H1 (cell line): ENCODE results near the gene KCNQ1. TPM values are rescaled to one million over a fixed set of nuclear protein-coding genes. Genes with fewer than 3 reads are reported as not detected.

Experiments
- CTCF ChIA-PET: fragments of 300-600 bp; sonication (Branson Sonifier 250); formaldehyde crosslinking; loops from one replicate; lab custom pipeline; 2021; ENCODE audit not compliant: partially characterized antibody; lab: Charles Lee
- POLR2A ChIA-PET: fragments of 300-600 bp; sonication (Branson Sonifier 250); formaldehyde crosslinking; loops from one replicate; lab custom pipeline; 2021; ENCODE audit warnings: inconsistent platforms; ENCODE audit not compliant: partially characterized antibody; lab: Charles Lee
- DNase-seq, 2 experiments: peaks; one replicate each; pipeline versions ENCODE4 v3.0.0 to v3.0.0-alpha.2; 2010 to 2022; ENCODE audit warnings: low spot score in 2 of 2, low read depth in 1 of 2, mixed read lengths in 1 of 2
- FAIRE-seq: peaks from 2 replicates; lab custom pipeline; 2011; peaks lifted over from hg19 to GRCh38; lab: Jason Lieb, UNC
- H2AFZ ChIP-seq: 2 replicates; pipeline ENCODE4 v1.8.1; 2012; ENCODE audit warnings: low read length, inconsistent platforms
- H2AK5ac ChIP-seq: 2 replicates; pipeline ENCODE4 v1.6.1; 2013; ENCODE audit warnings: low read depth, low read length
- H2BK120ac ChIP-seq: replicated peaks from 2 replicates; pipeline ENCODE3; 2013; ENCODE audit warnings: low read depth, low read length, inconsistent platforms
- H2BK12ac ChIP-seq: 2 replicates; pipeline ENCODE4 v1.6.1; 2013; ENCODE audit warnings: low read depth, low read length
- H2BK15ac ChIP-seq: 2 replicates; pipeline ENCODE4 v1.6.1; 2013; ENCODE audit warnings: low read length
- H2BK20ac ChIP-seq: 2 replicates; pipeline ENCODE4 v1.6.1; 2013; ENCODE audit warnings: low read length
- H2BK5ac ChIP-seq: 2 replicates; pipeline ENCODE4 v1.6.1; 2013; ENCODE audit warnings: low read depth, low read length
- H3K14ac ChIP-seq: 2 replicates; pipeline ENCODE4 v1.6.1; 2013; ENCODE audit warnings: inconsistent platforms; ENCODE audit not compliant: insufficient read length
- H3K18ac ChIP-seq: 2 replicates; pipeline ENCODE4 v1.6.1; 2013; ENCODE audit warnings: low read length; ENCODE audit errors: extremely low read depth
- H3K23ac ChIP-seq: 2 replicates; pipeline ENCODE4 v1.6.1; 2013; ENCODE audit warnings: inconsistent platforms; ENCODE audit not compliant: insufficient read length
- H3K23me2 ChIP-seq: 2 replicates; pipeline ENCODE4 v1.6.1; 2013; ENCODE audit warnings: low read depth, low read length
- H3K27ac ChIP-seq: 2 replicates; pipeline ENCODE4 v1.6.1; 2011; ENCODE audit warnings: low read depth, low read length, inconsistent platforms
- H3K27me3 ChIP-seq, 4 experiments: replicated peaks in 1 of 4; 1 replicate in 1 of 4; 2 replicates in 3 of 4; pipeline versions ENCODE4 v1.6.1 to v1.8.1; 2011 to 2013; ENCODE audit warnings: low read length in 3 of 4, mild to moderate bottlenecking in 3 of 4, inconsistent platforms in 2 of 4, mixed read lengths in 2 of 4, moderate library complexity in 1 of 4; ENCODE audit not compliant: control insufficient read depth in 3 of 4, insufficient read depth in 3 of 4; ENCODE audit errors: extremely low read depth in 1 of 4
- H3K36me3 ChIP-seq, 4 experiments: 2 replicates each; pipeline versions ENCODE4 v1.6.1 to v1.8.1; 2011 to 2013; ENCODE audit warnings: mild to moderate bottlenecking in 4 of 4, low read length in 3 of 4, moderate library complexity in 2 of 4, control low read depth in 1 of 4, inconsistent platforms in 1 of 4; ENCODE audit not compliant: insufficient read depth in 4 of 4, control insufficient read depth in 2 of 4
- H3K4ac ChIP-seq: replicated peaks from 2 replicates; pipeline ENCODE3; 2013; ENCODE audit warnings: low read length, low read depth, mixed read lengths, inconsistent platforms; ENCODE audit not compliant: insufficient read length
- H3K4me1 ChIP-seq, 4 experiments: replicated peaks in 1 of 4; 1 replicate in 1 of 4; 2 replicates in 3 of 4; pipeline versions ENCODE4 v1.6.1 to v1.8.1; 2011 to 2013; ENCODE audit warnings: low read length in 3 of 4, inconsistent platforms in 2 of 4, mixed read lengths in 1 of 4; ENCODE audit not compliant: insufficient read depth in 4 of 4, control insufficient read depth in 3 of 4
- H3K4me2 ChIP-seq, 2 experiments: 2 replicates each; pipeline versions ENCODE4 v1.6.1 to v1.8.1; 2011 to 2013; ENCODE audit warnings: low read depth in 2 of 2, low read length in 2 of 2, control low read depth in 1 of 2, inconsistent platforms in 1 of 2, mild to moderate bottlenecking in 1 of 2; ENCODE audit not compliant: insufficient read depth in 1 of 2
- H3K4me3 ChIP-seq, 4 experiments: fragments of 200-600, 300-600 bp in 1 of 4; sonication (generic), shearing (Covaris generic), sonication (Bioruptor Twin) in 1 of 4; 2 replicates each; pipeline versions ENCODE4 v1.5.1 to v1.8.1; 2011 to 2016; ENCODE audit warnings: low read length in 4 of 4, low read depth in 3 of 4, control low read depth in 2 of 4, inconsistent platforms in 2 of 4, mild to moderate bottlenecking in 2 of 4, mixed read lengths in 1 of 4, moderate library complexity in 1 of 4; ENCODE audit not compliant: insufficient read depth in 2 of 4; ENCODE audit errors: extremely low read depth in 1 of 4
- H3K56ac ChIP-seq: replicated peaks from 2 replicates; pipeline ENCODE3; 2013; ENCODE audit warnings: low read depth, mild to moderate bottlenecking, mixed read lengths, low read length, inconsistent platforms; ENCODE audit not compliant: insufficient read length
- H3K79me1 ChIP-seq: 2 replicates; pipeline ENCODE4 v1.6.1; 2013; ENCODE audit warnings: low read depth, low read length, control low read depth
- H3K79me2 ChIP-seq, 2 experiments: 2 replicates each; pipeline versions ENCODE4 v1.6.1 to v1.8.1; 2012 to 2013; ENCODE audit warnings: low read length in 2 of 2, mild to moderate bottlenecking in 2 of 2, inconsistent platforms in 1 of 2; ENCODE audit not compliant: insufficient read depth in 2 of 2, control insufficient read depth in 1 of 2
- H3K9ac ChIP-seq, 4 experiments: replicated peaks in 1 of 4; 1 replicate in 1 of 4; 2 replicates in 3 of 4; pipeline versions ENCODE4 v1.6.1 to v1.8.1; 2011 to 2013; ENCODE audit warnings: low read depth in 3 of 4, low read length in 3 of 4, control low read depth in 2 of 4, mild to moderate bottlenecking in 2 of 4, moderate library complexity in 2 of 4, inconsistent platforms in 1 of 4; ENCODE audit errors: extremely low read depth in 1 of 4
- H3K9me3 ChIP-seq, 2 experiments: 2 replicates each; pipeline versions ENCODE4 v1.6.1 to v1.8.1; 2012 to 2013; ENCODE audit warnings: mild to moderate bottlenecking in 2 of 2, moderate library complexity in 2 of 2, control low read depth in 1 of 2, inconsistent platforms in 1 of 2, low read depth in 1 of 2, low read length in 1 of 2, mixed read lengths in 1 of 2; ENCODE audit not compliant: insufficient read depth in 2 of 2
- H4K20me1 ChIP-seq, 2 experiments: replicated peaks in 1 of 2; 2 replicates each; pipeline versions ENCODE3 to v1.8.1; 2011 to 2013; ENCODE audit warnings: inconsistent platforms in 2 of 2, low read length in 2 of 2, mild to moderate bottlenecking in 1 of 2; ENCODE audit not compliant: insufficient read depth in 2 of 2, control insufficient read depth in 1 of 2
- H4K5ac ChIP-seq: 2 replicates; pipeline ENCODE4 v1.6.1; 2013; ENCODE audit warnings: low read length, low read depth, mixed read lengths, inconsistent platforms; ENCODE audit not compliant: insufficient read length
- H4K8ac ChIP-seq: 2 replicates; pipeline ENCODE4 v1.8.0; 2013; ENCODE audit warnings: mild to moderate bottlenecking, moderate library complexity, low read length, inconsistent platforms; ENCODE audit not compliant: insufficient read depth; ENCODE audit errors: extremely low read depth
- H4K91ac ChIP-seq: replicated peaks from 2 replicates; pipeline ENCODE3; 2013; ENCODE audit warnings: low read length, mixed read lengths, inconsistent platforms; ENCODE audit not compliant: insufficient read length
- BCL11A ChIP-seq, 2 experiments: IDR thresholded peaks; one replicate each; pipeline ENCODE4 v1.6.1; 2011; ENCODE audit warnings: low read depth in 2 of 2, low read length in 2 of 2, mild to moderate bottlenecking in 2 of 2
- BRCA1 ChIP-seq: IDR thresholded peaks from 2 replicates; pipeline ENCODE4 v1.6.1; 2012; ENCODE audit warnings: low read depth, low read length, improper control_type of control experiment
- EP300 ChIP-seq, 2 experiments: IDR thresholded peaks; 1 replicate in 1 of 2; 2 replicates in 1 of 2; pipeline ENCODE4 v1.6.1; 2011 to 2012; ENCODE audit warnings: low read depth in 2 of 2, low read length in 2 of 2, mild to moderate bottlenecking in 2 of 2, borderline replicate concordance in 1 of 2, inconsistent platforms in 1 of 2, moderate library complexity in 1 of 2
- EZH2 ChIP-seq: fragments of 200-600 bp; sonication (generic); IDR thresholded peaks from 2 replicates; pipeline ENCODE4 v1.7.1; 2012; ENCODE audit warnings: low read depth, mild to moderate bottlenecking, moderate library complexity, low read length, inconsistent platforms; ENCODE audit not compliant: severe bottlenecking
- FOSL1 ChIP-seq: IDR thresholded peaks from 2 replicates; pipeline ENCODE4 v1.6.1; 2011; ENCODE audit warnings: mild to moderate bottlenecking, low read depth, low read length, moderate library complexity; ENCODE audit not compliant: insufficient read depth
- GABPA ChIP-seq: IDR thresholded peaks from 2 replicates; pipeline ENCODE4 v1.6.1; 2011; ENCODE audit warnings: mild to moderate bottlenecking, low read length, moderate library complexity, borderline replicate concordance; ENCODE audit not compliant: insufficient read depth
- MAFK ChIP-seq: IDR thresholded peaks from 2 replicates; pipeline ENCODE4 v1.6.1; 2012; ENCODE audit warnings: low read depth, mild to moderate bottlenecking, improper control_type of control experiment, low read length
- POLR2A ChIP-seq, 2 experiments: IDR thresholded peaks; 1 replicate in 1 of 2; 2 replicates in 1 of 2; pipeline ENCODE4 v1.6.1; 2011; ENCODE audit warnings: low read depth in 2 of 2, low read length in 2 of 2, mild to moderate bottlenecking in 2 of 2; ENCODE audit errors: control extremely low read depth in 1 of 2
- RXRA ChIP-seq: IDR thresholded peaks from 2 replicates; pipeline ENCODE4 v1.6.1; 2011; ENCODE audit warnings: low read depth, mild to moderate bottlenecking, low read length, moderate library complexity; ENCODE audit not compliant: insufficient read depth
- SAP30 ChIP-seq: fragments of 300-600 bp; sonication (generic); IDR thresholded peaks from 2 replicates; pipeline ENCODE4 v1.7.1; 2012; ENCODE audit warnings: low read length, moderate library complexity, mild to moderate bottlenecking, inconsistent platforms; ENCODE audit not compliant: insufficient read depth, insufficient replicate concordance
- SIRT6 ChIP-seq: IDR thresholded peaks from one replicate; pipeline ENCODE4 v1.7.1; 2012; ENCODE audit warnings: low read length, inconsistent platforms
- SP2 ChIP-seq: IDR thresholded peaks from 2 replicates; pipeline ENCODE4 v1.6.1; 2012; ENCODE audit warnings: mild to moderate bottlenecking, low read length, inconsistent platforms
- TAF1 ChIP-seq: IDR thresholded peaks from 2 replicates; pipeline ENCODE4 v1.6.1; 2011; ENCODE audit warnings: mild to moderate bottlenecking, low read depth, low read length
- TEAD4 ChIP-seq: IDR thresholded peaks from 2 replicates; pipeline ENCODE4 v1.6.1; 2012; ENCODE audit warnings: low read depth, low read length, inconsistent platforms, mixed read lengths
- WGBS, 2 experiments: shearing (Covaris generic) in 1 of 2; methylation state at CpG; one replicate each; pipeline versions ENCODE4 v1.1.6 to v1.1.7; 2013 to 2015; ENCODE audit warnings: low lambda C conversion rate in 2 of 2, mixed read lengths in 2 of 2, inconsistent platforms in 1 of 2, low coverage in 1 of 2, missing lambda C conversion rate in 1 of 2; ENCODE audit not compliant: insufficient replicate concordance in 2 of 2, insufficient coverage in 1 of 2, insufficient read length in 1 of 2; ENCODE audit errors: extremely low coverage in 1 of 2, missing lambda C conversion rate in 1 of 2; 5-methylcytosine and 5-hydroxymethylcytosine counted together
- polyA plus RNA-seq, 7 experiments: library from polyadenylated mRNA; depleted of rRNA in 3 of 7; stranded (reverse) in 5 of 7; unstranded in 2 of 7; fragments of >200 nt in 5 of 7; fragments of 200-250 nt in 2 of 7; gene quantifications; 1 replicate in 5 of 7; 2 replicates in 1 of 7; 4 replicates in 1 of 7; pipeline versions ENCODE4 v1.2.1 to v1.2.3, GENCODE V29; 2011 to 2013; ENCODE audit warnings: missing spikeins in 2 of 7, mixed read lengths in 2 of 7
- total RNA-seq: library from RNA; stranded (reverse); fragmentation: NEBNext Ultra II Directional; extraction: Animal tissue kit (Norgen Biotek cat#: 25700); gene quantifications from 2 replicates; pipeline ENCODE4 v1.2.1, GENCODE V29; 2021

Gene KCNQ1
- total and polyA plus RNA-seq, 2 of the 8 experiments (the other 6 are each of a cell fraction or from before 2014, with no cell fraction given), result 1.9 to 2.0 TPM

- CTCF ChIA-PET, result interaction anchor here (0.6 to 3.9 kb wide), 6 partner anchors 20 to 531 kb away, joined by 3 to 33 read pairs (median 4); no protein-coding TSS in a partner anchor
- no peak overlapping the region for H2BK15ac ChIP-seq
Measured at GRCh38 chr11:2440646-2441045, 4.2 kb upstream of the KCNQ1 start.

More at GRCh38 chr11:2440646-2441045, 4.2 kb upstream of the KCNQ1 start:
- H3K9me3 ChIP-seq, result no peaks in the 10 kb centered on the region
- no peak overlapping the region for H2BK5ac ChIP-seq
- TF ChIP-seq SP2, result no peak
- no peak for TF ChIP-seq TAF1
- no peak for TF ChIP-seq EZH2
- no peak for TF ChIP-seq BRCA1
- no peak for TF ChIP-seq EP300 (IDR thresholded peaks at IDR 0.05; ENCODE audit: borderline replicate concordance in 1 of 2, low read depth in 2 of 2, low read length in 2 of 2)
- no peak for TF ChIP-seq GABPA
- TF ChIP-seq SIRT6, result no peak
- TF ChIP-seq BCL11A (IDR thresholded peaks at IDR 0.05; ENCODE audit: low read depth in 2 of 2, low read length in 2 of 2), result no peak
- TF ChIP-seq TEAD4, result no peak
- no peak for TF ChIP-seq MAFK
- TF ChIP-seq SAP30, result no peak
- TF ChIP-seq RXRA, result no peak
- TF ChIP-seq POLR2A (IDR thresholded peaks at IDR 0.05; ENCODE audit: control extremely low read depth in 1 of 2, low read depth in 2 of 2, low read length in 2 of 2), result no peak
- no peak for TF ChIP-seq FOSL1
- POLR2A ChIA-PET, result no interaction called here
- H3K27ac ChIP-seq, result no peak overlapping the region
- H3K4me2 ChIP-seq, result no peak overlapping the region
- peaks cover 11 to 36% (median 26%) of the 10 kb centered on the region in 4 experiments for H3K27me3 ChIP-seq
- H4K91ac ChIP-seq, result no peak overlapping the region
- H3K56ac ChIP-seq, result no peak overlapping the region
- no peak for FAIRE-seq
- H4K20me1 ChIP-seq, result no peaks in the 10 kb centered on the region
- H3K23ac ChIP-seq, result no peak overlapping the region
- no peaks in the 10 kb centered on the region for H3K79me2 ChIP-seq
- H3K4me1 ChIP-seq, result peaks cover 0 to 3% (median 1%) of the 10 kb centered on the region in 4 experiments; a peak in 1 of 7 replicates
- no peak overlapping the region for H4K8ac ChIP-seq
- no peaks in the 10 kb centered on the region for H3K36me3 ChIP-seq
- H3K23me2 ChIP-seq, result peaks cover 7% of the 10 kb centered on the region; the same call in 1 of the 2 replicates
- no peak overlapping the region for H3K4me3 ChIP-seq
- H3K14ac ChIP-seq, result no peak overlapping the region
- H3K9ac ChIP-seq, result no peak overlapping the region
- H3K4ac ChIP-seq, result no peak overlapping the region
- WGBS, 2 experiments, result 90% methylated on average over 8 of the region's 8 CpGs; no CpG with 5 or more reads in 1 of the 2 experiments
- H3K18ac ChIP-seq, result no peak overlapping the region
- H2BK20ac ChIP-seq, result no peak overlapping the region
- DNase-seq, result no peak
- H3K79me1 ChIP-seq, result no peaks in the 10 kb centered on the region
- no peak overlapping the region for H2AFZ ChIP-seq
- H2AK5ac ChIP-seq, result 0 out of 2 replicates have a peak overlapping the region, but pooled peaks have one; percentile 24
- H2BK12ac ChIP-seq, result no peak overlapping the region
- no peak overlapping the region for H2BK120ac ChIP-seq
- no peak overlapping the region for H4K5ac ChIP-seq
